Measurements from ENCODE around the gene KPNA6.

- TF ChIP-seq, protein P1, sequence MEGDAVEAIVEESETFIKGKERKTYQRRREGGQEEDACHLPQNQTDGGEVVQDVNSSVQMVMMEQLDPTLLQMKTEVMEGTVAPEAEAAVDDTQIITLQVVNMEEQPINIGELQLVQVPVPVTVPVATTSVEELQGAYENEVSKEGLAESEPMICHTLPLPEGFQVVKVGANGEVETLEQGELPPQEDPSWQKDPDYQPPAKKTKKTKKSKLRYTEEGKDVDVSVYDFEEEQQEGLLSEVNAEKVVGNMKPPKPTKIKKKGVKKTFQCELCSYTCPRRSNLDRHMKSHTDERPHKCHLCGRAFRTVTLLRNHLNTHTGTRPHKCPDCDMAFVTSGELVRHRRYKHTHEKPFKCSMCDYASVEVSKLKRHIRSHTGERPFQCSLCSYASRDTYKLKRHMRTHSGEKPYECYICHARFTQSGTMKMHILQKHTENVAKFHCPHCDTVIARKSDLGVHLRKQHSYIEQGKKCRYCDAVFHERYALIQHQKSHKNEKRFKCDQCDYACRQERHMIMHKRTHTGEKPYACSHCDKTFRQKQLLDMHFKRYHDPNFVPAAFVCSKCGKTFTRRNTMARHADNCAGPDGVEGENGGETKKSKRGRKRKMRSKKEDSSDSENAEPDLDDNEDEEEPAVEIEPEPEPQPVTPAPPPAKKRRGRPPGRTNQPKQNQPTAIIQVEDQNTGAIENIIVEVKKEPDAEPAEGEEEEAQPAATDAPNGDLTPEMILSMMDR (IDR thresholded peaks at IDR 0.05; ENCODE audit: poor library complexity, severe bottlenecking), result no peak
- TF ChIP-seq POLR2AphosphoS5 (IDR thresholded peaks at IDR 0.05) (no peak), EP300 (conservative IDR thresholded peaks at IDR 0.05; ENCODE audit: poor library complexity, severe bottlenecking) (no peak), RAD21 (conservative IDR thresholded peaks at IDR 0.05) (no peak)
- TF ChIP-seq, protein P2, sequence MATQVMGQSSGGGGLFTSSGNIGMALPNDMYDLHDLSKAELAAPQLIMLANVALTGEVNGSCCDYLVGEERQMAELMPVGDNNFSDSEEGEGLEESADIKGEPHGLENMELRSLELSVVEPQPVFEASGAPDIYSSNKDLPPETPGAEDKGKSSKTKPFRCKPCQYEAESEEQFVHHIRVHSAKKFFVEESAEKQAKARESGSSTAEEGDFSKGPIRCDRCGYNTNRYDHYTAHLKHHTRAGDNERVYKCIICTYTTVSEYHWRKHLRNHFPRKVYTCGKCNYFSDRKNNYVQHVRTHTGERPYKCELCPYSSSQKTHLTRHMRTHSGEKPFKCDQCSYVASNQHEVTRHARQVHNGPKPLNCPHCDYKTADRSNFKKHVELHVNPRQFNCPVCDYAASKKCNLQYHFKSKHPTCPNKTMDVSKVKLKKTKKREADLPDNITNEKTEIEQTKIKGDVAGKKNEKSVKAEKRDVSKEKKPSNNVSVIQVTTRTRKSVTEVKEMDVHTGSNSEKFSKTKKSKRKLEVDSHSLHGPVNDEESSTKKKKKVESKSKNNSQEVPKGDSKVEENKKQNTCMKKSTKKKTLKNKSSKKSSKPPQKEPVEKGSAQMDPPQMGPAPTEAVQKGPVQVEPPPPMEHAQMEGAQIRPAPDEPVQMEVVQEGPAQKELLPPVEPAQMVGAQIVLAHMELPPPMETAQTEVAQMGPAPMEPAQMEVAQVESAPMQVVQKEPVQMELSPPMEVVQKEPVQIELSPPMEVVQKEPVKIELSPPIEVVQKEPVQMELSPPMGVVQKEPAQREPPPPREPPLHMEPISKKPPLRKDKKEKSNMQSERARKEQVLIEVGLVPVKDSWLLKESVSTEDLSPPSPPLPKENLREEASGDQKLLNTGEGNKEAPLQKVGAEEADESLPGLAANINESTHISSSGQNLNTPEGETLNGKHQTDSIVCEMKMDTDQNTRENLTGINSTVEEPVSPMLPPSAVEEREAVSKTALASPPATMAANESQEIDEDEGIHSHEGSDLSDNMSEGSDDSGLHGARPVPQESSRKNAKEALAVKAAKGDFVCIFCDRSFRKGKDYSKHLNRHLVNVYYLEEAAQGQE (IDR thresholded peaks at IDR 0.05; ENCODE audit: borderline replicate concordance), result no peak
These were observed 16.7 kb upstream of the KPNA6 start for GRCh38 chr1:32091176-32091575.

Measured in neural cell (in vitro differentiated cells).